ENCODE measurements around the gene BLTP3B. TPM values are rescaled to one million over a fixed set of nuclear protein-coding genes. Genes with fewer than 3 reads are reported as not detected.

BLTP3B gene
- total RNA-seq, 4 donors from 2014 or later = 33.6 to 71.3 (median 42.5) TPM

DNA sequence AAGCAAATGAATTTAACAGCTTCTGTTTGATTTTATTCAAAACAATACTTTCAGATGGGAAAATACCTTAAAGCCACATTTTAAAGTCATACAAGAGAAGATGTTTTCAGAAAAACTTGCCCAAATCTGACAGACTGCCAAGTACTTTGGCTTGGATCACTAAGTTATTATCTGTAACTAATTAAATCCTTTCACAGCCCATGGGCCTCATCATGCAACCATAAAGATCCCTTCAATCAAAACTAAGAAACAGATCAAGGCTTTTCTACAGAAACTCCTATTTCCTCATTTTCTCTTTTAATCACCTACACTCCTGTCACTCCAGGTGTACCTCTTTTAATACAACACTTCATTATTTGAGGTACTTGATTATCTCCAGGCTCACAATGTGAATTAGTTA lies 28.1 kb downstream of the BLTP3B start:
- Histone ChIP-seq H3K27ac (no peak overlapping the region), H3K4me3 (no peak overlapping the region), H3K9me3 (no peaks in the 10 kb centered on the region), H3K36me3 (no peaks in the 10 kb centered on the region), H3K27me3 (no peaks in the 10 kb centered on the region), H3K4me1 (peaks cover 0 to 7% of the 10 kb centered on the region in 2 donors)
- ATAC-seq (no peak), DNase-seq (no peak)
- intact Hi-C loops (cut with DNase I; ENCODE audit: low total_unique reads) = no loop called here
- no peak for TF ChIP-seq CTCF (IDR thresholded peaks at IDR 0.05 in 4 of 5, conservative IDR thresholded peaks at IDR 0.05 in 1 of 5)
- no peak for TF ChIP-seq POLR2A (IDR thresholded peaks at IDR 0.05)
- in situ Hi-C loops (cut with MboI; ENCODE audit: low sequenced_read_pairs in 4 of 4) = no loop called here

- ATAC-seq = no peak
- in situ Hi-C loops (cut with MboI; ENCODE audit: low sequenced_read_pairs in 4 of 4) = no loop called here
- H3K4me3 ChIP-seq = no peak overlapping the region
These were observed 32.4 kb downstream of the BLTP3B start for GRCh38 chr12:100110276-100110675.

GRCh38 chr12:100106861-100107260 lies 35.8 kb downstream of the BLTP3B start:
- Histone ChIP-seq H3K4me3 (no peak overlapping the region), H3K36me3 (peaks cover 0 to 18% of the 10 kb centered on the region in 2 donors), H3K27me3 (no peaks in the 10 kb centered on the region), H3K4me1 (no peaks in the 10 kb centered on the region), H3K27ac (no peak overlapping the region), H3K9me3 (no peaks in the 10 kb centered on the region)
- in situ Hi-C loops (cut with MboI; ENCODE audit: low sequenced_read_pairs in 4 of 4) = no loop called here
- TF ChIP-seq CTCF (IDR thresholded peaks at IDR 0.05 in 4 of 5, conservative IDR thresholded peaks at IDR 0.05 in 1 of 5) (no peak), POLR2A (IDR thresholded peaks at IDR 0.05) (no peak)
- intact Hi-C loops (cut with DNase I; ENCODE audit: low total_unique reads) = no loop called here
- no peak for DNase-seq
- no peak for ATAC-seq

More at GRCh38 chr12:100110276-100110675, 32.4 kb downstream of the BLTP3B start:
- no peak overlapping the region for H3K27ac ChIP-seq
- no peak for DNase-seq
- H3K4me1 ChIP-seq = peaks cover 0 to 7% of the 10 kb centered on the region in 2 donors
- no peaks in the 10 kb centered on the region for H3K27me3 ChIP-seq
- intact Hi-C loops (cut with DNase I; ENCODE audit: low total_unique reads) = no loop called here
- H3K36me3 ChIP-seq = peaks cover 0 to 5% of the 10 kb centered on the region in 2 donors
- TF ChIP-seq POLR2A (IDR thresholded peaks at IDR 0.05) (no peak), CTCF (IDR thresholded peaks at IDR 0.05 in 4 of 5, conservative IDR thresholded peaks at IDR 0.05 in 1 of 5) (no peak)
- H3K9me3 ChIP-seq = no peaks in the 10 kb centered on the region

DNA sequence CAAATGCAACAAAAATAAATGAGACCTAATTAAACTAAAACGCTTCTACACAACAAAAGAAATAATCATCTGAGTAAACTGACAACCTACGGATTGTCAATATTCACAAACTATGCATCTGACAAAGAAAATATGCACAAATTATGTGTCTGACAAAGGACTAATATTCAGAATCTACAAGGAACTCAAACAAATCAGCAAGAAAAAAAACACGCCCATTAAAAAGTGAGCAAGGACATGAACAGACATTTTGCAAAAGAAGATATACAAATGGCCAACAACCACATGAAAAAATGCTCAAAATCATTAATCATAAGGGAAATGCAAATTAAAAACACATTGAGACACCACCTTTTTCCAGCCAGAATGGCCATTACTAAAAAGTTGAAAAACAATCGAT lies 37.0 kb downstream of the BLTP3B start:
- DNase-seq (no peak), ATAC-seq (no peak)
- no peaks in the 10 kb centered on the region for H3K9me3 ChIP-seq
- H3K27me3 ChIP-seq = no peaks in the 10 kb centered on the region
- H3K4me3 ChIP-seq = no peak overlapping the region
- H3K27ac ChIP-seq = no peak overlapping the region
- no peaks in the 10 kb centered on the region for H3K4me1 ChIP-seq
- H3K36me3 ChIP-seq = peaks cover 0 to 27% of the 10 kb centered on the region in 2 donors
- no peak for TF ChIP-seq POLR2A (IDR thresholded peaks at IDR 0.05)
- in situ Hi-C loops (cut with MboI; ENCODE audit: low sequenced_read_pairs in 4 of 4) = no loop called here
- intact Hi-C loops (cut with DNase I; ENCODE audit: low total_unique reads) = no loop called here

GRCh38 chr12:100101000-100101399 lies 41.7 kb downstream of the BLTP3B start:
- DNase-seq (no peak), ATAC-seq (no peak)
- in situ Hi-C loops (cut with MboI; ENCODE audit: low sequenced_read_pairs in 4 of 4) (no loop called here), intact Hi-C loops (cut with DNase I; ENCODE audit: low total_unique reads) (no loop called here)
- Histone ChIP-seq H3K9me3 (no peaks in the 10 kb centered on the region), H3K36me3 (peaks cover 0 to 49% of the 10 kb centered on the region in 2 donors), H3K4me1 (no peaks in the 10 kb centered on the region), H3K27ac (no peak overlapping the region), H3K27me3 (no peaks in the 10 kb centered on the region), H3K4me3 (no peak overlapping the region)
- TF ChIP-seq CTCF (IDR thresholded peaks at IDR 0.05 in 4 of 5, conservative IDR thresholded peaks at IDR 0.05 in 1 of 5) = no peak
- no peak for TF ChIP-seq POLR2A (IDR thresholded peaks at IDR 0.05)

MicroRNA genes within 50 kb of the gene (microRNA counts, 767-probe panel; counts per million panel counts)
- microRNA hsa-miR-1827 = 356 to 448 counts per million in 2 donors

Small RNAs within 50 kb of the gene (microRNA-seq; reads per million reads assigned to microRNA genes)
- gene MIR1827 (ENCODE audit: borderline replicate concordance in 2 of 2) = 0 reads per million in 2 donors

Other genes starting within 250 kb of the BLTP3B start
- gene ANKS1B, start 157.9 kb downstream of the BLTP3B start, total RNA-seq = 10 to 100 TPM in 1 of 4 donors, 1 to 10 TPM in 3; 3.9 to 14.5 (median 5.7) TPM
- gene ACTR6, start 57.9 kb upstream of the BLTP3B start, total RNA-seq = 10 to 100 TPM in 3 of 4 donors, 1 to 10 TPM in 1; 8.4 to 19.2 (median 16.6) TPM
- gene DEPDC4, start 124.2 kb upstream of the BLTP3B start, total RNA-seq = not detected
- gene SCYL2, start 124.3 kb upstream of the BLTP3B start, total RNA-seq = 10 to 100 TPM; 28.9 to 44.9 (median 33.3) TPM
- under 1 TPM in 1 of 4 donors, not detected in 3; 0.31 TPM for gene SLC17A8, start 214.2 kb upstream of the BLTP3B start, total RNA-seq